HCT116 (cell line): Measurements from ENCODE around the gene TNFRSF12A. TPM values are rescaled to one million over a fixed set of nuclear protein-coding genes. Genes with fewer than 3 reads are reported as not detected.

ENCODE experiments used
- ATAC-seq: fragments of 200-7000 bp; cut with Tn5 transposase; 2 replicates; pipeline ENCODE4 v1.9.1; 2020; ENCODE audit warnings: mild to moderate bottlenecking, moderate library complexity
- BruUV-seq: library from RNA; stranded (reverse); fragments of 400-500 nt; replicated peaks from 2 replicates; lab custom pipeline; 2021; lab: Mats Ljungman, UMichigan
- CTCF ChIA-PET: fragments of 300-600 bp; sonication (Branson Sonifier 250); formaldehyde crosslinking; loops from one replicate; lab custom pipeline; 2021; ENCODE audit warnings: antibody characterized with exemption; lab: Charles Lee
- POLR2A ChIA-PET: fragments of 300-600, 350-600 bp; sonication (Branson Sonifier 250); formaldehyde crosslinking; loops from one replicate; lab custom pipeline; 2021; ENCODE audit warnings: antibody characterized with exemption; lab: Charles Lee
- RAD21 ChIA-PET, 2 experiments: fragments of 300-600 bp; sonication (Branson Sonifier 250); formaldehyde crosslinking; loops; one replicate each; lab custom pipeline; 2023; ENCODE audit warnings: low total read pairs in 2 of 2; ENCODE audit not compliant: uncharacterized antibody in 2 of 2, unreplicated experiment in 2 of 2, low non-redundant PET in 1 of 2; lab: Charles Lee
- DNase-seq: peaks from one replicate; pipeline ENCODE4 v3.0.0-alpha.2; 2010; ENCODE audit warnings: low read depth, low spot score
- H2AFZ ChIP-seq: fragments of 200-600 bp; shearing (Covaris generic), sonication (generic); 2 replicates; pipeline ENCODE4 v1.6.1; 2017; ENCODE audit warnings: low read depth, mixed run types, mixed read lengths, antibody characterized with exemption, low read length; ENCODE audit not compliant: poor library complexity, severe bottlenecking
- H3K27ac ChIP-seq: 2 replicates; pipeline ENCODE4 v1.5.1; 2012; ENCODE audit warnings: low read depth, low read length
- H3K27me3 ChIP-seq: fragments of 200-600 bp; sonication (generic); 2 replicates; pipeline ENCODE4 v1.6.1; 2016; ENCODE audit warnings: mixed run types, low read length, mixed read lengths; ENCODE audit not compliant: insufficient read depth
- H3K36me3 ChIP-seq, 2 experiments: fragments of 200-500 bp in 1 of 2; fragments of 200-600 bp in 1 of 2; sonication (Bioruptor generic) in 1 of 2; sonication (generic) in 1 of 2; 2 replicates each; pipeline versions ENCODE4 v1.5.1 to v1.6.1; 2014 to 2016; ENCODE audit warnings: low read length in 2 of 2, inconsistent platforms in 1 of 2, mixed read lengths in 1 of 2, mixed run types in 1 of 2; ENCODE audit not compliant: insufficient read depth in 2 of 2, control insufficient read depth in 1 of 2
- H3K4me1 ChIP-seq, 2 experiments: fragments of 200-600 bp in 1 of 2; sonication (generic) in 1 of 2; 2 replicates each; pipeline versions ENCODE4 v1.5.1 to v1.6.1; 2012 to 2017; ENCODE audit warnings: low read length in 2 of 2, inconsistent platforms in 1 of 2, mild to moderate bottlenecking in 1 of 2, mixed read lengths in 1 of 2, mixed run types in 1 of 2, moderate library complexity in 1 of 2; ENCODE audit not compliant: insufficient read depth in 2 of 2, control insufficient read depth in 1 of 2
- H3K4me2 ChIP-seq: fragments of 200-600 bp; sonication (generic); 2 replicates; pipeline ENCODE4 v1.6.1; 2017; ENCODE audit warnings: mixed run types, low read length, mixed read lengths
- H3K4me3 ChIP-seq, 2 experiments: fragments of 200-600 bp in 1 of 2; sonication (generic) in 1 of 2; replicated peaks in 1 of 2; 2 replicates each; pipeline ENCODE4 v1.5.1; 2011 to 2016; ENCODE audit warnings: low read length in 2 of 2, control low read depth in 1 of 2, low read depth in 1 of 2, mild to moderate bottlenecking in 1 of 2, mixed read lengths in 1 of 2, mixed run types in 1 of 2
- H3K79me2 ChIP-seq: fragments of 200-600 bp; sonication (generic); 2 replicates; pipeline ENCODE4 v1.6.1; 2017; ENCODE audit warnings: mild to moderate bottlenecking, mixed run types, low read length, moderate library complexity, mixed read lengths; ENCODE audit not compliant: insufficient read depth
- H3K9ac ChIP-seq: fragments of 200-600 bp; sonication (generic); 2 replicates; pipeline ENCODE4 v1.6.1; 2016; ENCODE audit warnings: low read length, mixed read lengths
- H3K9me2 ChIP-seq: fragments of 200-600 bp; sonication (generic), shearing (Covaris generic); 2 replicates; pipeline ENCODE4 v1.6.1; 2017; ENCODE audit warnings: mixed run types, mild to moderate bottlenecking, moderate library complexity; ENCODE audit not compliant: insufficient read depth
- H3K9me3 ChIP-seq, 2 experiments: fragments of 200-500 bp in 1 of 2; fragments of 200-600 bp in 1 of 2; sonication (Bioruptor generic) in 1 of 2; sonication (generic) in 1 of 2; 2 replicates each; pipeline ENCODE4 v1.6.1; 2014 to 2017; ENCODE audit warnings: low read length in 2 of 2, mixed read lengths in 2 of 2, inconsistent platforms in 1 of 2, low read depth in 1 of 2, mild to moderate bottlenecking in 1 of 2, mixed run types in 1 of 2, moderate library complexity in 1 of 2; ENCODE audit not compliant: control insufficient read depth in 1 of 2, insufficient read depth in 1 of 2
- H4K20me1 ChIP-seq: fragments of 200-600 bp; sonication (generic), shearing (Covaris generic); 2 replicates; pipeline ENCODE4 v1.6.1; 2017; ENCODE audit warnings: mixed run types, mild to moderate bottlenecking, moderate library complexity; ENCODE audit not compliant: insufficient read depth
- ELF1 ChIP-seq: IDR thresholded peaks from 2 replicates; pipeline ENCODE4 v1.6.1; 2012; ENCODE audit warnings: low read depth, borderline replicate concordance
- POLR2A ChIP-seq: IDR thresholded peaks from 2 replicates; pipeline ENCODE4 v1.7.0; 2011; ENCODE audit warnings: borderline replicate concordance; ENCODE audit not compliant: insufficient read depth, insufficient read length; ENCODE audit errors: extremely low read depth
- intact Hi-C: fragments of 100-400 bp; cut with micrococcal nuclease; formaldehyde crosslinking; loops from 2 replicates; pipeline ENCODE4 v1.10.0; 2022
- total RNA-seq: library from RNA; stranded (reverse); gene quantifications from one replicate; pipeline ENCODE4 v1.2.1, GENCODE V29; 2021; ENCODE audit not compliant: unreplicated experiment

Gene TNFRSF12A
- total RNA-seq, 1 experiment from 2014 or later: 188 TPM

- Histone ChIP-seq H3K36me3 (no peaks in the 10 kb centered on the region; a peak in 1 of 4 replicates), H3K79me2 (no peaks in the 10 kb centered on the region), H3K9me2 (no peaks in the 10 kb centered on the region), H3K27me3 (no peaks in the 10 kb centered on the region), H4K20me1 (no peaks in the 10 kb centered on the region), H3K9ac (no peak overlapping the region), H3K4me1 (peaks cover 12 to 42% of the 10 kb centered on the region in 2 experiments; a peak in 3 of 4 replicates), H3K4me3 (no peak overlapping the region), H3K27ac (no peak overlapping the region), H2AFZ (no peak overlapping the region), H3K9me3 (no peaks in the 10 kb centered on the region), H3K4me2 (no peak overlapping the region)
- BruUV-seq: no TSS peak
- ChIA-PET POLR2A (interaction anchor here (2.2 kb wide), 1 partner anchor 9 kb away, joined by 12 read pairs; the partner anchor contains the start of genes HCFC1R1 and THOC6), RAD21 (no interaction called here), CTCF (interaction anchor here (1.0 to 3.5 kb wide), 6 partner anchors 10 to 126 kb away, joined by 3 to 39 read pairs (median 8); partner anchors contain the start of genes HCFC1R1, THOC6 and TNFRSF12A)
- DNase-seq: no peak
- no peak for ATAC-seq
- intact Hi-C loops: no loop called here
- no peak for TF ChIP-seq ELF1
Measured at GRCh38 chr16:3032624-3033023, 12.5 kb downstream of the TNFRSF12A start.

DNA sequence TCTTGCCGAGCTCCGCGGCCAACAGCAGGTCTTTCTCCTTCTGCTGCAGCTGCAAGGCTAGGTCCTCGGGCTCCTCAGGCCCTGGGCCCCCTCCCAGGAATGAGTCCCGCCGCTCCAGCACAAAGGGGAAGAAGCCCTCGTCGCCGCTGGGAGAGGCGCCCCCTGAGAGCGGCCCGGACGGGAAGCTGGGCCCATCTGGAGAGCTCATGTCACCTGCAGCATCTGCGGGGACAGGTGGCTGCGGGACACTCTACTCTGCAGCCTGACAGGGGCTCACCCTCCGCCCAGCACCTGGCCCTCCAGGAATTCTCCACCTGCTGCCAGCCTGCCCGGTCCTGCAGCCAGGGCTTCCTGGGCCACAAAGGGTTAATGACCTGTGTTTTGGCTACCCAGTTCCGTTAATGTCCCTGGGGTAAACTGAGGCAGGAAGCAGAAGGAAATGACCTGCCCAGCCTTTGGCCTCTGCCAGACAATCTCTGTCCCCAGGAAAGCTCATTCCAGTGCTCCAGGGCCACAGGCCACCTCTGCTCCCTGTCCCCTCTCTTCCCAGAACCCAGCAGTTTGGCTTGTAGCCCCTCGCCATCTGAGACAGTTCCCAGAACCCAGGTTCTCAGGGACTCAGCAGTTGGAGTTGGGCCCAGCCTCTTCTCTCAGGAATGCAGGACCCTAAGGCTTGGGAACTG is 15.3 kb downstream of the TNFRSF12A start:
- POLR2A ChIA-PET: interaction anchor here (1.0 kb wide), 1 partner anchor 15 kb away, joined by 3 read pairs; no protein-coding TSS in a partner anchor
- RAD21 ChIA-PET: no interaction called here
- Histone ChIP-seq H3K9me2 (no peaks in the 10 kb centered on the region), H3K27me3 (no peaks in the 10 kb centered on the region), H3K9ac (peak overlapping the region; percentile 75), H3K9me3 (no peaks in the 10 kb centered on the region), H2AFZ (no peak overlapping the region), H3K79me2 (no peaks in the 10 kb centered on the region), H3K4me2 (peak overlapping the region; percentile 95)
- no peak for ATAC-seq
- CTCF ChIA-PET: interaction anchor here (1.1 to 1.5 kb wide), 2 partner anchors 8 to 15 kb away, joined by 3 read pairs; partner anchors contain the start of gene TNFRSF12A
- TF ChIP-seq POLR2A (no peak), ELF1 (no peak)
- TF ChIP-seq, all 23 proteins: peak for 0
- Histone ChIP-seq H3K4me3 (peak overlapping the region; percentile 61 to 76), H3K36me3 (no peaks in the 10 kb centered on the region), H3K27ac (no peak overlapping the region; the same call in 1 of the 2 replicates), H3K4me1 (peaks cover 14 to 54% of the 10 kb centered on the region in 2 experiments), H4K20me1 (no peaks in the 10 kb centered on the region)
- intact Hi-C loops: no loop called here
- no peak for DNase-seq
- BruUV-seq: no TSS peak
